ENCODE data around the gene CYTH3. TPM values are rescaled to one million over a fixed set of nuclear protein-coding genes. Genes with fewer than 3 reads are reported as not detected.

The CYTH3 gene
- total and polyA plus RNA-seq, 10 donors = 2.5 to 28.1 (median 17.5) TPM

DNA sequence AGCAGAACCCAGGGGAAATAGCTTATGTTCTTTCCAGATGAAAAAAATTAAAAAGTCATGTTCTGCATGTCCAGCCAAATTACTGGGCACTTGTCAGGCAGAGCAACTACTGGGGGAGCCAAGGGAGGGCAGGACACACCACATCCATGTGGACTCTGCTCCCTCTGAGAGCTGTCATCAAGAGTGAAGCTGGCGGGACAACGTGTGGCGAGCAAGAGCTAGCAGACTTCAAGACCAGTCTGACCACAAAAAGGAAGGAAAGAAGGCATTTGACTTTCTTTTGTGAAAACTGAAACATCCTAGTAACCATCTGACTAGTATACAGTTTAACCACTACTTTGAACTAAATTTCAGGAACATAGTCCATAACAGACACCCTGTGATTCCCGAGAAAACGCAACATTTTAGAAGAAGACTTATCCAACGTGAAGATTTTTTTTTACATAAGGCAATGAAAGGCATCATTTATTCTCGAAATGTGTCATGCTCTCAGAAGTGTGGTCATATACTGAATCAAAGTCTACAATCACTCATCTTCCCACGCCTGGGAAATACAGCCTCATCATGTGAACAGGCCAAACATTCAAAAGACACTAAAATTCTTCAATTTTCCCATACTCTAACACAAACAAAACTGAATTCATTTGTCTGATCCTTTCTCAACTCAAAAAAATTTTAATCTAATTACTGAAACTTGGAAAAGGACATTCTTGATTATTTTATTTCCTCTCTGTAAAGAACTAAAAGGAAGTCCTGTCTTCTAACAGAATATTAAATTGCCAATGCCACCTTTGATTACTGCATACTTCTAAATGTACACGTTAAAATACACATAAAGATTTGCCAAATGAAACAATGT is 15.5 kb downstream of the CYTH3 start:
- H3K27ac ChIP-seq = peak overlapping the region in 2 of 8 donors; percentile 14 to 27
- WGBS, 5 donors = 29 to 42% (median 36%) methylated on average over 9 of the region's 9 CpGs
- no peaks in the 10 kb centered on the region for H3K9me3 ChIP-seq
- H3K4me3 ChIP-seq = no peak overlapping the region
- TF ChIP-seq POLR2AphosphoS5 (IDR thresholded peaks at IDR 0.05) = peak in 1 of 3 donors; percentile 12
- TF ChIP-seq POLR2A (IDR thresholded peaks at IDR 0.05) = no peak
- H3K27me3 ChIP-seq (replicated peaks in 1 of 7) = no peaks in the 10 kb centered on the region
- H3K36me3 ChIP-seq = no peaks in the 10 kb centered on the region
- intact Hi-C loops (cut with DNase I; ENCODE audit: low total_unique reads) = no loop called here
- H3K4me1 ChIP-seq = peaks cover 0 to 49% (median 26%) of the 10 kb centered on the region in 6 donors
- DNase-seq = peak; percentile 47

DNA sequence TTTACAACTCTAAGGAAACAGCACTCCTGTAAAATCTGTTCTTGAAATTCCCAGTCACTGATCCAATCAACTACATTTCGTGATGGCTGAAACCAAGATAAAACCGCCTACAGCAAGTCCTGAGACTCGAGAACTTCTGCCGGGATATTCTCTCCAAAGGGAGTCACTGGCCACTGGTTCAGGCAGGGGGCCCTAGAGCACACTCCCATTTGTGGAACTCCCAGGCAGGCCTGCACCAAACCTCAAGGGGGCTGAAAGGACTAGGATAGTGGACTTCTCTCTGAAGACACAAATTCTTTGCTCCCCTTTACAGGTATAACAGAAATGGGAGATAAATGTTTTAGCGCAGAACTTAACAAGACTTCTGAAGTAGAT is 16.3 kb downstream of the CYTH3 start:
- Histone ChIP-seq H3K4me1 (peaks cover 0 to 47% (median 28%) of the 10 kb centered on the region in 6 donors), H3K36me3 (no peaks in the 10 kb centered on the region), H3K27ac (peak overlapping the region in 1 of 8 donors; percentile 27), H3K9me3 (no peaks in the 10 kb centered on the region), H3K27me3 (replicated peaks in 1 of 7) (no peaks in the 10 kb centered on the region), H3K4me3 (no peak overlapping the region)
- TF ChIP-seq, protein P1, sequence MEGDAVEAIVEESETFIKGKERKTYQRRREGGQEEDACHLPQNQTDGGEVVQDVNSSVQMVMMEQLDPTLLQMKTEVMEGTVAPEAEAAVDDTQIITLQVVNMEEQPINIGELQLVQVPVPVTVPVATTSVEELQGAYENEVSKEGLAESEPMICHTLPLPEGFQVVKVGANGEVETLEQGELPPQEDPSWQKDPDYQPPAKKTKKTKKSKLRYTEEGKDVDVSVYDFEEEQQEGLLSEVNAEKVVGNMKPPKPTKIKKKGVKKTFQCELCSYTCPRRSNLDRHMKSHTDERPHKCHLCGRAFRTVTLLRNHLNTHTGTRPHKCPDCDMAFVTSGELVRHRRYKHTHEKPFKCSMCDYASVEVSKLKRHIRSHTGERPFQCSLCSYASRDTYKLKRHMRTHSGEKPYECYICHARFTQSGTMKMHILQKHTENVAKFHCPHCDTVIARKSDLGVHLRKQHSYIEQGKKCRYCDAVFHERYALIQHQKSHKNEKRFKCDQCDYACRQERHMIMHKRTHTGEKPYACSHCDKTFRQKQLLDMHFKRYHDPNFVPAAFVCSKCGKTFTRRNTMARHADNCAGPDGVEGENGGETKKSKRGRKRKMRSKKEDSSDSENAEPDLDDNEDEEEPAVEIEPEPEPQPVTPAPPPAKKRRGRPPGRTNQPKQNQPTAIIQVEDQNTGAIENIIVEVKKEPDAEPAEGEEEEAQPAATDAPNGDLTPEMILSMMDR (IDR thresholded peaks at IDR 0.05 in 8 of 11, conservative IDR thresholded peaks at IDR 0.05 in 3 of 11) = no peak
- TF ChIP-seq POLR2AphosphoS5 (IDR thresholded peaks at IDR 0.05) = no peak
- no peak for TF ChIP-seq POLR2A (IDR thresholded peaks at IDR 0.05)
- WGBS, 5 donors = 72 to 100% (median 77%) methylated on average over 2 to 5 of the region's 5 CpGs
- intact Hi-C loops (cut with DNase I; ENCODE audit: low total_unique reads) = no loop called here
- peak; percentile 16 for DNase-seq

DNA sequence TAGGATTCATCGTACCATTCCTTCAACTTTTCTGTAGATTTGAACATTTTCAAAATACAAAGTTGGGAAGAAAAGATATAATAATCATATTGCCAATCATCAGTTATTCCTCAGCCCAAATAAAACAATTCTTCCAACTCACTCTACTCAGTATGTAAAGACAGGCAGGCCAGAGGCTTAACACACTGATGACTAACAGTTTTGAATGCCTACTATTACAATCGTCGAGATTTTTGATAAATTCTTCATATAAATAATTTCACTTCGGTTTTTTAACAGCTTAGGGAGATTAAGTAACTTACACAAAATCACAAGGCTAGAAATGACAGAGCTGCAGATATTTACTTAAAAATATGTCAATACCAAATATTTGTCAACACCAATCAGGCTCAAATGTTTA is 17.6 kb downstream of the CYTH3 start:
- H3K4me1 ChIP-seq = peaks cover 0 to 50% (median 28%) of the 10 kb centered on the region in 6 donors
- TF ChIP-seq, protein P1 (IDR thresholded peaks at IDR 0.05 in 8 of 11, conservative IDR thresholded peaks at IDR 0.05 in 3 of 11) = no peak
- TF ChIP-seq POLR2A (IDR thresholded peaks at IDR 0.05) = no peak
- no peak for TF ChIP-seq POLR2AphosphoS5 (IDR thresholded peaks at IDR 0.05)
- H3K9me3 ChIP-seq = no peaks in the 10 kb centered on the region

DNA sequence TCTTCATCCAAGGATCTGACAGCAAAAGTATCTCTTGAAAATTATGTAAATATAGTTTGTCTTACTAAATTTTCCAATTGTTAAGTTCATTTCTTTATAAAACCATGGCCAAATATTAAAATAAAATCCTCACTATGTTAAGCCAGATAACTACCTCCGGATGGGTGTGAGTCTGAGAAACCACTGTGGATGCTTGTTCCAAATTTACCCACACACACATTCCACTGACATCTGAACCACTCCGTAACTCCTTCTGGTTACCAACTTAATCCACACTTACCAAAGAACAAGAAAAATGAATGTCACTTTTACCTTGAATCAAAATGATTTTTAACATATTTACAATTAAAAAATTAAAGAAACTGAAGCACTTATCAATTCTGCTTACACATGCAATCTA is 19.7 kb downstream of the CYTH3 start:
- H3K4me1 ChIP-seq = peaks cover 0 to 33% (median 19%) of the 10 kb centered on the region in 6 donors
- WGBS, 5 donors = 73 to 89% (median 82%) methylated on average over 2 of the region's 2 CpGs
- no peak for DNase-seq
- no peak overlapping the region for H3K4me3 ChIP-seq
- H3K27me3 ChIP-seq (replicated peaks in 1 of 7) = no peaks in the 10 kb centered on the region
- H3K9me3 ChIP-seq = no peaks in the 10 kb centered on the region
- intact Hi-C loops (cut with DNase I; ENCODE audit: low total_unique reads) = no loop called here
- no peak overlapping the region for H3K27ac ChIP-seq
- no peaks in the 10 kb centered on the region for H3K36me3 ChIP-seq
- TF ChIP-seq POLR2A (IDR thresholded peaks at IDR 0.05) (no peak), POLR2AphosphoS5 (IDR thresholded peaks at IDR 0.05) (no peak)
- TF ChIP-seq, protein P1 (IDR thresholded peaks at IDR 0.05 in 8 of 11, conservative IDR thresholded peaks at IDR 0.05 in 3 of 11) = no peak

More for the DNA sequence above, 17.6 kb downstream of the CYTH3 start:
- WGBS, 5 donors = 87 to 92% (median 87%) methylated on average over 4 of the region's 4 CpGs
- intact Hi-C loops (cut with DNase I; ENCODE audit: low total_unique reads) = no loop called here
- no peak overlapping the region for H3K4me3 ChIP-seq
- H3K36me3 ChIP-seq = no peaks in the 10 kb centered on the region
- H3K27ac ChIP-seq = no peak overlapping the region
- H3K27me3 ChIP-seq (replicated peaks in 1 of 7) = no peaks in the 10 kb centered on the region
- no peak for DNase-seq

Measured in spleen (tissue), 11 donors.